HepG2 (cell line): ENCODE data around the gene SCGB1C2. TPM values are rescaled to one million over a fixed set of nuclear protein-coding genes. Genes with fewer than 3 reads are reported as not detected.

Source experiments
- CC2D1A ChIP-seq: sonication (generic); formaldehyde crosslinking; IDR thresholded peaks from 2 replicates; pipeline ENCODE4 v1.8.1; 2023; ENCODE audit warnings: mild to moderate bottlenecking, missing genetic modification reagents
- KDM5A ChIP-seq: fragments of 200-600 bp; sonication (generic); IDR thresholded peaks from 2 replicates; pipeline ENCODE4 v1.7.0; 2018; ENCODE audit warnings: antibody characterized with exemption, mild to moderate bottlenecking, low read length, borderline replicate concordance
- RFXANK ChIP-seq: IDR thresholded peaks from 2 replicates; pipeline ENCODE4 v1.6.1; 2016
- ZNF17 ChIP-seq: sonication (generic); formaldehyde crosslinking; IDR thresholded peaks from 2 replicates; pipeline ENCODE4 v1.5.0; 2020; ENCODE audit warnings: mild to moderate bottlenecking, missing genetic modification reagents
- polyA plus RNA-seq, 8 experiments: library from polyadenylated mRNA; depleted of rRNA in 3 of 8; stranded (reverse) in 7 of 8; unstranded in 1 of 8; fragments of >200 nt; fragmentation: Illumina TruSeq in 4 of 8; extraction: Trizol in 4 of 8; gene quantifications; 2 replicates each; pipeline versions ENCODE4 v1.2.1 to v1.2.3, GENCODE V29; 2011 to 2016; ENCODE audit warnings: low read depth in 4 of 8, missing spikeins in 1 of 8, mixed read lengths in 1 of 8; ENCODE audit not compliant: insufficient read depth in 1 of 8
- total RNA-seq, 5 experiments: library from RNA; depleted of rRNA; stranded (reverse); fragments of >200 nt; fragmentation: Illumina TruSeq; extraction: Trizol; gene quantifications; 2 replicates each; pipeline ENCODE4 v1.2.3, GENCODE V29; 2016; ENCODE audit warnings: low read depth in 1 of 5
- TF ChIP-seq, protein P1 (sequence below), 2 experiments: sonication (generic) in 1 of 2; formaldehyde crosslinking in 1 of 2; IDR thresholded peaks; 2 replicates each; pipeline versions ENCODE4 v1.6.1 to v1.9.0; 2014 to 2022; ENCODE audit warnings: antibody characterized with exemption in 1 of 2, borderline replicate concordance in 1 of 2, inconsistent platforms in 1 of 2, low read depth in 1 of 2, missing genetic modification reagents in 1 of 2
- TF ChIP-seq, protein P2 (sequence below): sonication (generic); formaldehyde crosslinking; IDR thresholded peaks from 2 replicates; pipeline ENCODE4 v1.4.0; 2020; ENCODE audit warnings: missing genetic modification reagents

SCGB1C2 gene
- total and polyA plus RNA-seq, 2 of the 13 experiments (the other 11 are each of a cell fraction or from before 2014, with no cell fraction given), result not detected

DNA sequence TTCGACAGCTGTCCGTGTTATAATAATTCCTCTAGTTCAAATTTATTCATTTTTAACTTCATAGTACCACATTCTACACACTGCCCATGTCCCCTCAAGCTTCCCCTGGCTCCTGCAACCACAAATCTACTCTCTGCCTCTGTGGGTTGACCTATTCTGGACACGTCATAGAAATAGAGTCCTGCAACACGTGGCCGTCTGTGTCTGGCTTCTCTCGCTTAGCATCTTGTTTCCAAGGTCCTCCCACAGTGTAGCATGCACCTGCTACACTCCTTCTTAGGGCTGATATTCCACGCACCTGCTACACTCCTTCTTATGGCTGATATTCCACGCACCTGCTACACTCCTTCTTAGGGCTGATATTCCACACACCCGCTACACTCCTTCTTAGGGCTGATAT, 16.5 kb downstream of the SCGB1C2 start (continued):
- TF ChIP-seq, protein P1, sequence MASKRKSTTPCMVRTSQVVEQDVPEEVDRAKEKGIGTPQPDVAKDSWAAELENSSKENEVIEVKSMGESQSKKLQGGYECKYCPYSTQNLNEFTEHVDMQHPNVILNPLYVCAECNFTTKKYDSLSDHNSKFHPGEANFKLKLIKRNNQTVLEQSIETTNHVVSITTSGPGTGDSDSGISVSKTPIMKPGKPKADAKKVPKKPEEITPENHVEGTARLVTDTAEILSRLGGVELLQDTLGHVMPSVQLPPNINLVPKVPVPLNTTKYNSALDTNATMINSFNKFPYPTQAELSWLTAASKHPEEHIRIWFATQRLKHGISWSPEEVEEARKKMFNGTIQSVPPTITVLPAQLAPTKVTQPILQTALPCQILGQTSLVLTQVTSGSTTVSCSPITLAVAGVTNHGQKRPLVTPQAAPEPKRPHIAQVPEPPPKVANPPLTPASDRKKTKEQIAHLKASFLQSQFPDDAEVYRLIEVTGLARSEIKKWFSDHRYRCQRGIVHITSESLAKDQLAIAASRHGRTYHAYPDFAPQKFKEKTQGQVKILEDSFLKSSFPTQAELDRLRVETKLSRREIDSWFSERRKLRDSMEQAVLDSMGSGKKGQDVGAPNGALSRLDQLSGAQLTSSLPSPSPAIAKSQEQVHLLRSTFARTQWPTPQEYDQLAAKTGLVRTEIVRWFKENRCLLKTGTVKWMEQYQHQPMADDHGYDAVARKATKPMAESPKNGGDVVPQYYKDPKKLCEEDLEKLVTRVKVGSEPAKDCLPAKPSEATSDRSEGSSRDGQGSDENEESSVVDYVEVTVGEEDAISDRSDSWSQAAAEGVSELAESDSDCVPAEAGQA (IDR thresholded peaks at IDR 0.05; ENCODE audit: low read depth), result no peak
- TF ChIP-seq, protein P1 (CRISPR knock-in tag; IDR thresholded peaks at IDR 0.05; ENCODE audit: borderline replicate concordance), result no peak
- TF ChIP-seq ZNF17 (CRISPR knock-in tag), result no peak
- TF ChIP-seq CC2D1A (CRISPR knock-in tag), result no peak
- no peak for TF ChIP-seq KDM5A
- TF ChIP-seq RFXANK, result no peak
- TF ChIP-seq, protein P2, sequence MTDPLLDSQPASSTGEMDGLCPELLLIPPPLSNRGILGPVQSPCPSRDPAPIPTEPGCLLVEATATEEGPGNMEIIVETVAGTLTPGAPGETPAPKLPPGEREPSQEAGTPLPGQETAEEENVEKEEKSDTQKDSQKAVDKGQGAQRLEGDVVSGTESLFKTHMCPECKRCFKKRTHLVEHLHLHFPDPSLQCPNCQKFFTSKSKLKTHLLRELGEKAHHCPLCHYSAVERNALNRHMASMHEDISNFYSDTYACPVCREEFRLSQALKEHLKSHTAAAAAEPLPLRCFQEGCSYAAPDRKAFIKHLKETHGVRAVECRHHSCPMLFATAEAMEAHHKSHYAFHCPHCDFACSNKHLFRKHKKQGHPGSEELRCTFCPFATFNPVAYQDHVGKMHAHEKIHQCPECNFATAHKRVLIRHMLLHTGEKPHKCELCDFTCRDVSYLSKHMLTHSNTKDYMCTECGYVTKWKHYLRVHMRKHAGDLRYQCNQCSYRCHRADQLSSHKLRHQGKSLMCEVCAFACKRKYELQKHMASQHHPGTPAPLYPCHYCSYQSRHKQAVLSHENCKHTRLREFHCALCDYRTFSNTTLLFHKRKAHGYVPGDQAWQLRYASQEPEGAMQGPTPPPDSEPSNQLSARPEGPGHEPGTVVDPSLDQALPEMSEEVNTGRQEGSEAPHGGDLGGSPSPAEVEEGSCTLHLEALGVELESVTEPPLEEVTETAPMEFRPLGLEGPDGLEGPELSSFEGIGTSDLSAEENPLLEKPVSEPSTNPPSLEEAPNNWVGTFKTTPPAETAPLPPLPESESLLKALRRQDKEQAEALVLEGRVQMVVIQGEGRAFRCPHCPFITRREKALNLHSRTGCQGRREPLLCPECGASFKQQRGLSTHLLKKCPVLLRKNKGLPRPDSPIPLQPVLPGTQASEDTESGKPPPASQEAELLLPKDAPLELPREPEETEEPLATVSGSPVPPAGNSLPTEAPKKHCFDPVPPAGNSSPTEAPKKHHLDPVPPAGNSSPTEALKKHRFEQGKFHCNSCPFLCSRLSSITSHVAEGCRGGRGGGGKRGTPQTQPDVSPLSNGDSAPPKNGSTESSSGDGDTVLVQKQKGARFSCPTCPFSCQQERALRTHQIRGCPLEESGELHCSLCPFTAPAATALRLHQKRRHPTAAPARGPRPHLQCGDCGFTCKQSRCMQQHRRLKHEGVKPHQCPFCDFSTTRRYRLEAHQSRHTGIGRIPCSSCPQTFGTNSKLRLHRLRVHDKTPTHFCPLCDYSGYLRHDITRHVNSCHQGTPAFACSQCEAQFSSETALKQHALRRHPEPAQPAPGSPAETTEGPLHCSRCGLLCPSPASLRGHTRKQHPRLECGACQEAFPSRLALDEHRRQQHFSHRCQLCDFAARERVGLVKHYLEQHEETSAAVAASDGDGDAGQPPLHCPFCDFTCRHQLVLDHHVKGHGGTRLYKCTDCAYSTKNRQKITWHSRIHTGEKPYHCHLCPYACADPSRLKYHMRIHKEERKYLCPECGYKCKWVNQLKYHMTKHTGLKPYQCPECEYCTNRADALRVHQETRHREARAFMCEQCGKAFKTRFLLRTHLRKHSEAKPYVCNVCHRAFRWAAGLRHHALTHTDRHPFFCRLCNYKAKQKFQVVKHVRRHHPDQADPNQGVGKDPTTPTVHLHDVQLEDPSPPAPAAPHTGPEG (CRISPR knock-in tag), result no peak
- TF ChIP-seq, all 625 proteins: peak for 0
